HEK293T (cell line): ENCODE results near the gene BAZ1A.

Experiments
- FOXA1 ChIP-seq: fragments of 450-650 bp; IDR thresholded peaks from 2 replicates; pipeline ENCODE4 v1.6.1; 2016; ENCODE audit warnings: mild to moderate bottlenecking
- FOXK2 ChIP-seq: fragments of 450-650 bp; IDR thresholded peaks from 2 replicates; pipeline ENCODE4 v1.6.1; 2016; ENCODE audit warnings: mild to moderate bottlenecking
- FOXM1 ChIP-seq: fragments of 450-650 bp; IDR thresholded peaks from 2 replicates; pipeline ENCODE4 v1.6.1; 2017; ENCODE audit warnings: mild to moderate bottlenecking, borderline replicate concordance
- PKNOX1 ChIP-seq: fragments of 450-650 bp; IDR thresholded peaks from 2 replicates; pipeline ENCODE4 v1.6.1; 2016
- SP1 ChIP-seq: fragments of 450-650 bp; IDR thresholded peaks from 2 replicates; pipeline ENCODE4 v1.6.1; 2017

- no peak for TF ChIP-seq FOXK2
- no peak for TF ChIP-seq PKNOX1
- TF ChIP-seq FOXA1: no peak
- TF ChIP-seq FOXM1: no peak
- no peak for TF ChIP-seq SP1
Measured at GRCh38 chr14:34804933-34805332, 70.2 kb downstream of the BAZ1A start.
